WTC11 (cell line): ENCODE measurements around the gene MEIKIN.

ENCODE experiments used
- ATF1 ChIP-seq: sonication (generic); formaldehyde crosslinking; IDR thresholded peaks from 2 replicates; pipeline ENCODE4 v1.8.1; 2023; ENCODE audit warnings: mild to moderate bottlenecking, moderate library complexity, missing genetic modification reagents
- CREM ChIP-seq: sonication (generic); formaldehyde crosslinking; IDR thresholded peaks from 2 replicates; pipeline ENCODE4 v1.8.1; 2022; ENCODE audit warnings: mild to moderate bottlenecking, missing genetic modification reagents, moderate library complexity
- CTCF ChIP-seq: fragments of 200-600 bp; IDR thresholded peaks from 2 replicates; pipeline ENCODE4 v1.8.0; 2022; ENCODE audit warnings: antibody characterized with exemption
- E2F1 ChIP-seq: sonication (generic); formaldehyde crosslinking; IDR thresholded peaks from 2 replicates; pipeline ENCODE4 v1.8.0; 2022; ENCODE audit warnings: mild to moderate bottlenecking, missing genetic modification reagents
- E2F4 ChIP-seq: sonication (generic); formaldehyde crosslinking; IDR thresholded peaks from 2 replicates; pipeline ENCODE4 v1.8.1; 2022; ENCODE audit warnings: low read depth, mild to moderate bottlenecking, moderate library complexity, missing genetic modification reagents, borderline replicate concordance
- ESRRA ChIP-seq: sonication (generic); formaldehyde crosslinking; IDR thresholded peaks from 2 replicates; pipeline ENCODE4 v1.8.1; 2022; ENCODE audit warnings: mild to moderate bottlenecking, missing genetic modification reagents, borderline replicate concordance
- MAX ChIP-seq: sonication (generic); formaldehyde crosslinking; IDR thresholded peaks from 2 replicates; pipeline ENCODE4 v1.8.0; 2022; ENCODE audit warnings: mild to moderate bottlenecking, missing genetic modification reagents
- MLX ChIP-seq: sonication (generic); formaldehyde crosslinking; IDR thresholded peaks from 2 replicates; pipeline ENCODE4 v1.8.1; 2023; ENCODE audit warnings: mild to moderate bottlenecking, missing genetic modification reagents, moderate library complexity
- NR3C1 ChIP-seq: sonication (generic); formaldehyde crosslinking; conservative IDR thresholded peaks from 2 replicates; pipeline ENCODE4 v1.8.1; 2023; ENCODE audit warnings: low read depth, mild to moderate bottlenecking, missing genetic modification reagents
- TP53 ChIP-seq: sonication (generic); formaldehyde crosslinking; IDR thresholded peaks from 2 replicates; pipeline ENCODE4 v1.8.1; 2023; ENCODE audit warnings: mild to moderate bottlenecking, missing genetic modification reagents
- USF2 ChIP-seq: sonication (generic); formaldehyde crosslinking; IDR thresholded peaks from 2 replicates; pipeline ENCODE4 v1.8.1; 2023; ENCODE audit warnings: mild to moderate bottlenecking, missing genetic modification reagents, moderate library complexity
- ZNF121 ChIP-seq: sonication (generic); formaldehyde crosslinking; IDR thresholded peaks from 2 replicates; pipeline ENCODE4 v1.8.0; 2023; ENCODE audit warnings: missing genetic modification reagents
- ZNF396 ChIP-seq: fragments of 250-450 bp; sonication (Bioruptor Pico); IDR thresholded peaks from 2 replicates; pipeline ENCODE4 v1.8.0; 2021; ENCODE audit warnings: mild to moderate bottlenecking, moderate library complexity, borderline replicate concordance

- no peak for TF ChIP-seq TP53 (CRISPR knock-in tag)
- no peak for TF ChIP-seq CTCF
- no peak for TF ChIP-seq ATF1
- TF ChIP-seq MLX (CRISPR knock-in tag) = no peak
- no peak for TF ChIP-seq MAX (CRISPR knock-in tag)
- no peak for TF ChIP-seq CREM
- no peak for TF ChIP-seq ZNF396 (CRISPR knock-in tag)
- no peak for TF ChIP-seq E2F1
- no peak for TF ChIP-seq USF2 (CRISPR knock-in tag)
- TF ChIP-seq ESRRA (CRISPR knock-in tag) = no peak
- TF ChIP-seq ZNF121 = no peak
- no peak for TF ChIP-seq NR3C1 (CRISPR knock-in tag)
- TF ChIP-seq E2F4 (CRISPR knock-in tag) = no peak
Measured at GRCh38 chr5:131942016-131942415, 3.4 kb downstream of the MEIKIN start.
